ENCODE results near the gene UBE2E1.

UBE2E1 gene

GRCh38 chr3:23805633-23806533 lies at the start of gene UBE2E1:
Gene UBE2E1 (plus strand): TSS chr3:23805955. CDS start chr3:23807270, 1,315 bp downstream.
- FAIRE-seq (peak; percentile 89), DNase-seq (ENCODE audit: extremely low spot score, insufficient read length, low read depth) (peak; percentile 45)

GRCh38 chr3:23756206-23756840 lies 49.4 kb upstream of the UBE2E1 start:
- no peak for FAIRE-seq
- no peak for DNase-seq (ENCODE audit: extremely low spot score, insufficient read length, low read depth)

GRCh38 chr3:23758253-23758838 lies 47.4 kb upstream of the UBE2E1 start:
- FAIRE-seq (peak; percentile 74), DNase-seq (ENCODE audit: extremely low spot score, insufficient read length, low read depth) (no peak)

GRCh38 chr3:23760325-23760724 lies 45.4 kb upstream of the UBE2E1 start:
- FAIRE-seq (peak; percentile 63), DNase-seq (ENCODE audit: extremely low spot score, insufficient read length, low read depth) (no peak)

- no peak for DNase-seq (ENCODE audit: extremely low spot score, insufficient read length, low read depth)
Observed at GRCh38 chr3:23760871-23761373, 44.8 kb upstream of the UBE2E1 start.

GRCh38 chr3:23761440-23761896 lies 44.3 kb upstream of the UBE2E1 start:
- DNase-seq (ENCODE audit: extremely low spot score, insufficient read length, low read depth) = no peak
- no peak for FAIRE-seq

More at GRCh38 chr3:23760871-23761373, 44.8 kb upstream of the UBE2E1 start:
- FAIRE-seq = peak; percentile 87

GRCh38 chr3:23762214-23762613 lies 43.5 kb upstream of the UBE2E1 start:
- peak; percentile 95 for FAIRE-seq

GRCh38 chr3:23762759-23763477 lies 42.8 kb upstream of the UBE2E1 start:
- no peak for DNase-seq (ENCODE audit: extremely low spot score, insufficient read length, low read depth)
- peak; percentile 60 for FAIRE-seq

More at GRCh38 chr3:23762214-23762613, 43.5 kb upstream of the UBE2E1 start:
- peak; percentile 50 for DNase-seq (ENCODE audit: extremely low spot score, insufficient read length, low read depth)

GRCh38 chr3:23764407-23764806 lies 41.3 kb upstream of the UBE2E1 start:
- DNase-seq (ENCODE audit: extremely low spot score, insufficient read length, low read depth) (no peak), FAIRE-seq (no peak)

- DNase-seq (ENCODE audit: extremely low spot score, insufficient read length, low read depth) (no peak), FAIRE-seq (peak; percentile 35)
Observed at GRCh38 chr3:23767546-23767945, 38.2 kb upstream of the UBE2E1 start.

- no peak for DNase-seq (ENCODE audit: extremely low spot score, insufficient read length, low read depth)
- FAIRE-seq = no peak
Observed at GRCh38 chr3:23775254-23775909, 30.4 kb upstream of the UBE2E1 start.

GRCh38 chr3:23776352-23776891 lies 29.3 kb upstream of the UBE2E1 start:
- no peak for DNase-seq (ENCODE audit: extremely low spot score, insufficient read length, low read depth)
- no peak for FAIRE-seq

GRCh38 chr3:23778446-23778845 lies 27.3 kb upstream of the UBE2E1 start:
- DNase-seq (ENCODE audit: extremely low spot score, insufficient read length, low read depth) (no peak), FAIRE-seq (no peak)

- no peak for FAIRE-seq
- no peak for DNase-seq (ENCODE audit: extremely low spot score, insufficient read length, low read depth)
Observed at GRCh38 chr3:23779841-23780240, 25.9 kb upstream of the UBE2E1 start.

GRCh38 chr3:23781051-23781450 lies 24.7 kb upstream of the UBE2E1 start:
- FAIRE-seq = no peak
- no peak for DNase-seq (ENCODE audit: extremely low spot score, insufficient read length, low read depth)

GRCh38 chr3:23781871-23782270 lies 23.9 kb upstream of the UBE2E1 start:
- DNase-seq (ENCODE audit: extremely low spot score, insufficient read length, low read depth) = no peak
- FAIRE-seq = no peak

GRCh38 chr3:23785097-23785645 lies 20.6 kb upstream of the UBE2E1 start:
- no peak for DNase-seq (ENCODE audit: extremely low spot score, insufficient read length, low read depth)
- no peak for FAIRE-seq

- no peak for FAIRE-seq
- no peak for DNase-seq (ENCODE audit: extremely low spot score, insufficient read length, low read depth)
Observed at GRCh38 chr3:23785882-23786281, 19.9 kb upstream of the UBE2E1 start.

- no peak for DNase-seq (ENCODE audit: extremely low spot score, insufficient read length, low read depth)
- no peak for FAIRE-seq
Observed at GRCh38 chr3:23791678-23792077, 14.1 kb upstream of the UBE2E1 start.
